PC-3 (cell line): Measurements from ENCODE around the gene TFF3. TPM values are rescaled to one million over a fixed set of nuclear protein-coding genes. Genes with fewer than 3 reads are reported as not detected.

Source experiments
- ATAC-seq: fragments of 200-7000 bp; cut with Tn5 transposase; 2 replicates; pipeline ENCODE4 v1.9.1; 2020; ENCODE audit warnings: mild to moderate bottlenecking, moderate library complexity
- BruUV-seq: library from RNA; stranded (reverse); fragments of 400-500 nt; replicated peaks from 2 replicates; lab custom pipeline; 2021; lab: Mats Ljungman, UMichigan
- CTCF ChIA-PET: fragments of 300-600 bp; sonication (Branson Sonifier 250); formaldehyde crosslinking; loops from one replicate; lab custom pipeline; 2022; ENCODE audit warnings: antibody characterized with exemption; lab: Charles Lee
- POLR2A ChIA-PET: fragments of 300-600 bp; sonication (Branson Sonifier 250); formaldehyde crosslinking; loops from one replicate; lab custom pipeline; 2022; ENCODE audit warnings: antibody characterized with exemption; ENCODE audit not compliant: unreplicated experiment; lab: Charles Lee
- DNase-seq: peaks from one replicate; pipeline ENCODE4 v3.0.0-alpha.2; 2015
- H2AFZ ChIP-seq: fragments of 300-600 bp; sonication (generic); 2 replicates; pipeline ENCODE4 v1.6.0; 2016; ENCODE audit warnings: antibody characterized with exemption, low read length
- H3F3A ChIP-seq: fragments of 300-600 bp; sonication (generic); one replicate; pipeline ENCODE4 v1.6.0; 2017; ENCODE audit warnings: antibody characterized with exemption, low read length, control low read depth, mild to moderate bottlenecking; ENCODE audit not compliant: unreplicated experiment
- H3K27ac ChIP-seq: fragments of 300-600 bp; sonication (generic); 2 replicates; pipeline ENCODE4 v1.5.1; 2016; ENCODE audit warnings: mild to moderate bottlenecking, low read length
- H3K27me3 ChIP-seq: fragments of 300-600 bp; sonication (generic); 2 replicates; pipeline ENCODE4 v1.6.1; 2016; ENCODE audit warnings: low read length, mixed read lengths
- H3K36me3 ChIP-seq: fragments of 300-600 bp; sonication (generic); 2 replicates; pipeline ENCODE4 v1.6.1; 2016; ENCODE audit warnings: low read depth, mixed run types, low read length, mixed read lengths
- H3K4me1 ChIP-seq: fragments of 300-600 bp; sonication (generic); 2 replicates; pipeline ENCODE4 v1.5.1; 2016; ENCODE audit warnings: low read length; ENCODE audit not compliant: insufficient read depth
- H3K4me2 ChIP-seq: fragments of 300-600 bp; sonication (generic); 2 replicates; pipeline ENCODE4 v1.6.0; 2016; ENCODE audit warnings: low read length
- H3K4me3 ChIP-seq: fragments of 300-600 bp; sonication (generic); 2 replicates; pipeline ENCODE4 v1.5.1; 2016; ENCODE audit warnings: mild to moderate bottlenecking, low read length, mixed read lengths
- H3K79me2 ChIP-seq: fragments of 300-600 bp; sonication (generic); 2 replicates; pipeline ENCODE4 v1.6.1; 2017; ENCODE audit warnings: low read length, mixed read lengths
- H3K9ac ChIP-seq: fragments of 300-600 bp; sonication (generic); 2 replicates; pipeline ENCODE4 v1.6.0; 2016; ENCODE audit warnings: mild to moderate bottlenecking, low read length
- H3K9me2 ChIP-seq: fragments of 300-600 bp; sonication (generic); replicated peaks from 2 replicates; pipeline ENCODE4 v1.6.1; 2016; ENCODE audit warnings: mixed run types, low read length, mixed read lengths
- H3K9me3 ChIP-seq: fragments of 300-600 bp; sonication (generic); 2 replicates; pipeline ENCODE4 v1.6.1; 2016; ENCODE audit warnings: low read length, mixed read lengths
- H4K20me1 ChIP-seq: fragments of 300-600 bp; sonication (generic); 2 replicates; pipeline ENCODE4 v1.6.1; 2016; ENCODE audit warnings: low read length, mixed read lengths
- CTCF ChIP-seq: fragments of 300-600 bp; sonication (generic); conservative IDR thresholded peaks from 2 replicates; pipeline ENCODE4 v1.5.1; 2017; ENCODE audit warnings: antibody characterized with exemption, low read depth, mild to moderate bottlenecking, low read length
- EZH2 ChIP-seq: fragments of 300-600 bp; sonication (generic); IDR thresholded peaks from one replicate; pipeline ENCODE4 v1.6.1; 2017; ENCODE audit warnings: antibody characterized with exemption, mild to moderate bottlenecking, low read length; ENCODE audit not compliant: unreplicated experiment
- EZH2phosphoT487 ChIP-seq: fragments of 300-600 bp; sonication (generic); IDR thresholded peaks from 2 replicates; pipeline ENCODE4 v1.6.1; 2018; ENCODE audit warnings: mild to moderate bottlenecking, antibody characterized with exemption, low read length, borderline replicate concordance
- intact Hi-C: fragments of 100-400 bp; cut with micrococcal nuclease; formaldehyde crosslinking; loops from 2 replicates; pipeline ENCODE4 v1.9.0; 2023
- total RNA-seq: library from RNA; depleted of rRNA; stranded (reverse); fragments of >200 nt; gene quantifications from 2 replicates; pipeline ENCODE4 v1.2.3, GENCODE V29; 2014

Gene TFF3
- total RNA-seq, 1 experiment from 2014 or later = 2.8 TPM

GRCh38 chr21:42272984-42273600, 42.1 kb downstream of the TFF3 start:
- Histone ChIP-seq H3K79me2 (no peaks in the 10 kb centered on the region), H2AFZ (no peak overlapping the region), H3K4me1 (no peaks in the 10 kb centered on the region), H3K4me2 (no peak overlapping the region), H3F3A (no peaks in the 10 kb centered on the region), H3K9ac (no peak overlapping the region), H3K9me2 (no peaks in the 10 kb centered on the region), H3K4me3 (no peak overlapping the region), H3K9me3 (no peaks in the 10 kb centered on the region), H3K36me3 (no peaks in the 10 kb centered on the region), H3K27me3 (no peaks in the 10 kb centered on the region), H4K20me1 (no peaks in the 10 kb centered on the region), H3K27ac (no peak overlapping the region)
- ChIA-PET POLR2A (no interaction called here), CTCF (no interaction called here)
- intact Hi-C loops = no loop called here
- TF ChIP-seq EZH2phosphoT487 = no peak
- no peak for TF ChIP-seq CTCF
- TF ChIP-seq EZH2 = no peak
- no TSS peak for BruUV-seq
- ATAC-seq (no peak), DNase-seq (no peak)

- ChIA-PET POLR2A (no interaction called here), CTCF (no interaction called here)
- DNase-seq = no peak
- intact Hi-C loops = no loop called here
- no peak overlapping the region for H3K9ac ChIP-seq
- H3K27ac ChIP-seq = no peak overlapping the region
- TF ChIP-seq CTCF = no peak
- no peak overlapping the region for H2AFZ ChIP-seq
- H4K20me1 ChIP-seq = no peaks in the 10 kb centered on the region
- BruUV-seq = no TSS peak
- no peaks in the 10 kb centered on the region for H3K79me2 ChIP-seq
- H3K4me2 ChIP-seq = no peak overlapping the region
- no peaks in the 10 kb centered on the region for H3K36me3 ChIP-seq
- H3K4me3 ChIP-seq = no peak overlapping the region
- ATAC-seq = no peak
- H3K9me2 ChIP-seq = no peaks in the 10 kb centered on the region
- no peaks in the 10 kb centered on the region for H3K4me1 ChIP-seq
- no peaks in the 10 kb centered on the region for H3F3A ChIP-seq
- no peaks in the 10 kb centered on the region for H3K27me3 ChIP-seq
- H3K9me3 ChIP-seq = no peaks in the 10 kb centered on the region
Measured at GRCh38 chr21:42272109-42272962, 42.9 kb downstream of the TFF3 start.

- Histone ChIP-seq H3K4me1 (no peaks in the 10 kb centered on the region), H3K27ac (no peak overlapping the region), H3K27me3 (no peaks in the 10 kb centered on the region), H3K9ac (no peak overlapping the region), H3K36me3 (no peaks in the 10 kb centered on the region), H3K79me2 (no peaks in the 10 kb centered on the region), H3K9me2 (no peaks in the 10 kb centered on the region), H4K20me1 (no peaks in the 10 kb centered on the region), H3K9me3 (no peaks in the 10 kb centered on the region), H3K4me3 (no peak overlapping the region), H3F3A (no peaks in the 10 kb centered on the region), H2AFZ (no peak overlapping the region), H3K4me2 (no peak overlapping the region)
- ChIA-PET POLR2A (no interaction called here), CTCF (interaction anchor here (0.8 kb wide), 1 partner anchor 12 kb away, joined by 6 read pairs; no protein-coding TSS in a partner anchor)
- no peak for DNase-seq
- intact Hi-C loops = no loop called here
- no TSS peak for BruUV-seq
- TF ChIP-seq EZH2 (no peak), CTCF (no peak), EZH2phosphoT487 (no peak)
- ATAC-seq = no peak
Measured at GRCh38 chr21:42271065-42271464, 44.1 kb downstream of the TFF3 start.
